PFSK-1 (cell line): ENCODE results near the gene IGFALS.

Experiments used
- POLR2AphosphoS5 ChIP-seq: IDR thresholded peaks from 2 replicates; pipeline ENCODE4 v1.6.1; 2012; ENCODE audit warnings: low read depth, mild to moderate bottlenecking, control low read depth, low read length, moderate library complexity
- REST ChIP-seq, 2 experiments: IDR thresholded peaks; 2 replicates each; pipeline versions ENCODE4 v1.6.1 to v1.8.0; 2011 to 2012; ENCODE audit warnings: low read depth in 2 of 2, low read length in 2 of 2, control low read depth in 1 of 2, inconsistent platforms in 1 of 2, mild to moderate bottlenecking in 1 of 2, moderate library complexity in 1 of 2; ENCODE audit not compliant: insufficient read depth in 1 of 2

GRCh38 chr16:1771864-1772361, 21.6 kb downstream of the IGFALS start:
- no peak for TF ChIP-seq REST (IDR thresholded peaks at IDR 0.05; ENCODE audit: insufficient read depth in 1 of 2, low read depth in 2 of 2, low read length in 2 of 2)
- no peak for TF ChIP-seq POLR2AphosphoS5
